ENCODE data around the gene RABL3.
"Not testable (repeated sequence)": the region's sequence is repeated elsewhere in the genome, so short reads cannot be mapped to it uniquely, and the experiment has no call there.

The RABL3 gene

DNA sequence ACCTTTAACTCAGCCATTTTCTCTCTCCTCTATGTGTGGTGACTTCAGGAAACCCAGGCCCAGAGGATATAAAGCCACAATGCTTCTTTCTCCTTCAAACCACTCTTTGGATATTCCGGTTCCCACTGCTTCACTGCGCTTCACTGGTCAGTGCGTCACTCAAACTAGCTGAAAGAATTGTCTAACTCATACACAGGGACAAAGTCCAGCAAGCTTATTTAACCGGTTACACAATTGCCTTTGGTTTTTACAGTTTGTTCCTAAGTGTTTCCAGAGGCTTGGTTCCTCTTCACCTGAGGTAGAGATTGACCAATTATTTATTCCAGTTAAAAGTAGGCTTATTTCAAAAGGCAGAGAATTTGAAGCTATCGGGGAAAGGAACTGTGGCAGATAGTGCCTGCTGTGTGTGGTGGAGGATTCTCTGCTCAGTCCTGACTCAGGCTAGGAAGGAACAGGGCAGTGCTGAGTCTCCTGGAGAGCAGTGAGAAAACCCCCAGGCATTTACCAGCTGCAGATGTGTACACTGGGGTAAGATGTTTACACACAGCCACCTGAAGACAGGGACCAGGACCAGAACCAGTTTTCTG lies 60.1 kb downstream of the RABL3 start, which contains the start of gene HGD:
TSS of gene HGD (minus strand) at position 145 of the 587 bp plus-strand sequence. CDS start at position 17, 128 bp downstream.
- no peak for DNase-seq (ENCODE audit: low spot score)

DNA sequence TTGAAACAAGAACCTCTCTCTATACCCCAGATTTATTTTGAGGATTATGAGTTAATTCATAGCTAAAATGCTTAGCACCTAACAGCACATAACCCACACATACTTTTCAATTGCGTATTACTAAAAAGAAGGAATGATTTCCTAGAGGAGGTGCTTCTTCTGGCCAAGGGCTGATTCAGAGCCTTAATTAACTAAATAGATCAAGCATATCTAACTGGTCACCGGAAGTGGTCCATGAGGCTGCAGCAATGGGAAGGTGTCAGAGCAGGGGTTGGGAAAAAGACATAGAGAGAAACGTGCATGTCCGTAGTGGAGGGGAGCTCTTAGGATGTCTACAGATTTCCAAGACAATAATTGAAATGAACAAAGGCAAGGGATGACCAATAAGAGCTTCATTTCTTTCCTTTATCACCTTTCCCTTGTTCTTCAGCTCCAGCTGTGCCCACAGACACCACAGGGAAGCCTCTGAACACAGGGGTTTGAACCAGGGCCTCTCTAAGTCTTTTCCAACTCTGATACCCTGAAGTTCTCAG lies 60.7 kb downstream of the RABL3 start:
- DNase-seq (ENCODE audit: low spot score) = no peak

DNA sequence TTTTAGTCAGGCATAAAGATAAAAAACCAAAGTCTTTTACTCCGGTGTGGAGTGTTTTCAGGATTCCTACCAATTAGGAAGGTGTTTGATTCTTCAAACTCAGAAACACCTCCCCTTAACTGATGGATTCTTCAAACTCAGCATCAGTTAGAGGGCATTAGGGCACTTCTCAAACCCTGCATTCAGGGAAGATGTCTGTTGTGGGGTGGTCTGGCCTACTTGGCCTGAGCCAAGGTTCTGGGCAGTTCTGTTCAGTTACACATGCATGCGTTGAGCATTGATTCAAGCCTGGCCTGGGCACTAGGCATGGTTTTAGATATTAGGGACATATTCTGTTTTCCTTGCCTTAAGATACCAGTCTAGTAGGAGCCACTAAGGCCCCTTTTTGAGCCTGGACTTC lies 61.3 kb downstream of the RABL3 start:
- DNase-seq (ENCODE audit: low spot score) = no peak

DNA sequence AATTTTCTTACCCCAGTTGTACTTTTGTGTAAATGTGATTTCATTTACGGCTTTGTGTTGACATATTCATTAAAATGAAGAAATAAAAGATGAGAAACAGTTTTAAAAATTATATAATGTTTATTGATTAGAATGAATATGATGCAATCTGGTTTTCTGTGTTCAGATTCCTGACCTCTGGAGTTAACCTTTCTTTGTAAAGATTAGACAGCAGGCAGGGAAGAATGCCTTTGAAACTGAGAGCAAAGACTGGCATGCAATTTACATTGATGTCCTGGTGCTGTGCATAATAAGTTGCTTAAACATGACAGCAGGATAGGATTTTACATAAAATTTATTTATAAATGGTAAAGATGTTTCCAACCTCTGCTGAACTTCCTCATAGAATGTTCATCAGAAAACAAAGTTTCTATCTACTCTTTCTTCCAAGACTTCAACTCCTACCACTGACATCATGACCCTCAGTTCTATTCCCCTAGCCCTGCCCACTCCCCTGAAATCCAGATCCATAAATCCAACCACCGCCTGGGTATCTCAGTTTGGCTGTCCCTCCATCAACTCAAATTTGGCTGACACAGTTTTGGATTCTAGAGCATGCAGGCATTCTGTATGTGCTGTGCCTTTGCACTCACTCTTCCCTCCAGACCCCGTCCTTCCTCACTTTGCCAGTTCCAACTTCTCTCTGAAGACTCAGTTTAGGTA lies 62.0 kb downstream of the RABL3 start:
- no peak for DNase-seq (ENCODE audit: low spot score)

DNA sequence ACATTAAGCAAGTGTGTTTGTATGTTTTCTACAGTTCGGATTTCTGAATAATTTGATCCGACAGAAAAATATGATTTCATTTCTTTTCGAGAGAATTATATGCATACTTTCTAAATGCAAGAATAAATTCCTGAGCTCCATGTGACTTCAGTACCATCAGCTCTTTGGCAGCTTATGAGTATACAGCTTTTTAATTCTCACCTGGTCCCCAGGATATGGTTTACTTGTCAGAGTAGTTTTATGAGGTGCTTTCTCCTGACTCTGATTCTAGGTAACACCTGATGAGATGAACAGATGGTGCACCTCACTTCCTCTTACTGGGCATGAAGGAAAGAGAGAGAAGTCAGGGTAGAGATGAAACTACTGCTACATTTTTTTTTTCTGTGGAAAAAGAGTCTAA lies 63.3 kb downstream of the RABL3 start:
- DNase-seq (ENCODE audit: low spot score) = no peak

- no peak for DNase-seq (ENCODE audit: low spot score)
Observed at GRCh38 chr3:120678331-120678947, 63.9 kb downstream of the RABL3 start.

DNA sequence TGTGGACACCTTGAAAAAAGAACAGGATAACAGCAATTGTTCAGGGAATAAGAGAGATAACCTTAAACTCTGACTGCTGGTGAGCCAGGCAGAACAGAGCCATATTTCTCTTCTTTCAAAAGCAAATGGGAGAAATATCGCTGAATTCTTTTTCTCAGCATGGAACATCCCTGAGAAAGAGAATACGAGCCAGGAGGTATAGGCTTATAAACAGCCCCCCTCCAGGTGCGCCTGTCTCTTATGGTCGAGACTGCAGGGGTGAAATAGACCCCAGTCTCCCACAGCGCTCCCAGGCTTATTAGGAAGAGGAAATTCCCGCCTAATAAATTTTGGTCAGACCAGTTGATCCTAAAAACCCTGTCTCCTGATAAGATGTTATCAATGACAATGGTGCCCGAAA lies 65.1 kb downstream of the RABL3 start:
- not testable (repeated sequence) for DNase-seq (ENCODE audit: low spot score)

- DNase-seq (ENCODE audit: low spot score) = no peak
Observed at GRCh38 chr3:120673116-120673515, 69.2 kb downstream of the RABL3 start.

GRCh38 chr3:120670576-120670975 lies 71.7 kb downstream of the RABL3 start:
- no peak for DNase-seq (ENCODE audit: low spot score)

GRCh38 chr3:120664926-120665325 lies 77.4 kb downstream of the RABL3 start:
- no peak for DNase-seq (ENCODE audit: low spot score)

- no peak for DNase-seq (ENCODE audit: low spot score)
Observed at GRCh38 chr3:120661945-120662344, 80.4 kb downstream of the RABL3 start.

GRCh38 chr3:120661106-120661905 lies 81.0 kb downstream of the RABL3 start:
- DNase-seq (ENCODE audit: low spot score) = no peak

DNA sequence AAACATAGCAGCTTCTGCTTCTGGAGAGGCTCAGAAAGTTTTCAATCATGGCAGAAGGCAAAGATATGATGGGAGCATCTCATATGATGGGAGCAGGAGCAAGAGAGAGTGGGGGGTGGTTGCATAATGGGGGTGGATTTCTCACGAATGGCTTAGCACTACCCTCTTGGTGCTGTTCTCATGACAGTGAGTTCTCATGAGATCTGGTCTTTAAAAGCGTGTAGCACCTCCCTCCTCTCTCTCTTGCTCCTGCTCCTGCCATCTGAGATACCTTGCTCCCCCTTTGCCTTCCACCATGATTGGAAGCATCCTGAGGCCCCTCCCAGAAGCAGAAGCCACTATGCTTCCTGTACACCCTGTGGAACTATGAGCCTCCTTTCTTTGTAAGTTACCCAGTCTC lies 82.5 kb downstream of the RABL3 start:
- no peak for DNase-seq (ENCODE audit: low spot score)

DNA sequence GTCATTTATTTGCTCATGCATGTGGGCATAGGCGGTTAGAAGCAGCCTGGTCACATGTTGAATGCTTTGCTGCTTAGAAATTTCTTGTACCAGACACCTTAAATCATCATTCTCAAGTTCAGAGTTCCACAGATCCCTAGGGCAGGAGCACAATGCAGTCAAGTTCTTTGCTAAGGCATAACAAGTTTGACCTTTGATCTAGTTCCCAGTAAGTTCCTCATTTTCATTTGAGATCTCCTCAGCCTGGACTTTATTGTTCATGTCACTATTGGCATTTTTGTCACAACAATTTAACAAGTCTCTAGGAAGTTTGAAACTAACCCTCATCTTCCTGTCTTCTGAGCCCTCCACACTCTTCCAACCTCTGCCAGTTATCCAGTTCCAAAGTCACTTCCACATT lies 83.0 kb downstream of the RABL3 start:
- no peak for DNase-seq (ENCODE audit: low spot score)

- DNase-seq (ENCODE audit: low spot score) = no peak
Observed at GRCh38 chr3:120652896-120653545, 89.3 kb downstream of the RABL3 start.

DNA sequence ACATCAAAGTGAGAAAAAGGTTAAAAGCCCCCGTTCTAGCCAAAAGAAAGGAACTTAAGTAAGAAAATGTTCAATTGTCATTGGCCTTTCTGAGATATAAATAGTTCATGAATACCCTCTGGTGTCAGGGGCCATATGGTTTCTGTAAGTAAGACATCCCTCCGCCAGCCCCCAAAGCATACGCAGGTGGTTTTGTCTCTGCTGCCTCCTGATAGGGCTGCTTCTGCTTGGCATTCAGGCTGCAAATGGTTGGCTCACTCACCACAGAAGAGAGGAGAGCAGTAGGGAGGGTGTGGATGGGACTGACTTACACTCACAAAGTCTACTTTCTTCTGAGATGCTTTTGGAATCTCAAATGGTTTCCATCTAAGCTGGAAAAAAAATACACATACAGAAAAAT lies 90.0 kb downstream of the RABL3 start:
- no peak for DNase-seq (ENCODE audit: low spot score)

GRCh38 chr3:120650311-120650710 lies 92.0 kb downstream of the RABL3 start:
- DNase-seq (ENCODE audit: low spot score) = no peak

- DNase-seq (ENCODE audit: low spot score) = no peak
Observed at GRCh38 chr3:120649830-120650233, 92.5 kb downstream of the RABL3 start.

GRCh38 chr3:120648290-120648689 lies 94.0 kb downstream of the RABL3 start:
- DNase-seq (ENCODE audit: low spot score) = no peak

DNA sequence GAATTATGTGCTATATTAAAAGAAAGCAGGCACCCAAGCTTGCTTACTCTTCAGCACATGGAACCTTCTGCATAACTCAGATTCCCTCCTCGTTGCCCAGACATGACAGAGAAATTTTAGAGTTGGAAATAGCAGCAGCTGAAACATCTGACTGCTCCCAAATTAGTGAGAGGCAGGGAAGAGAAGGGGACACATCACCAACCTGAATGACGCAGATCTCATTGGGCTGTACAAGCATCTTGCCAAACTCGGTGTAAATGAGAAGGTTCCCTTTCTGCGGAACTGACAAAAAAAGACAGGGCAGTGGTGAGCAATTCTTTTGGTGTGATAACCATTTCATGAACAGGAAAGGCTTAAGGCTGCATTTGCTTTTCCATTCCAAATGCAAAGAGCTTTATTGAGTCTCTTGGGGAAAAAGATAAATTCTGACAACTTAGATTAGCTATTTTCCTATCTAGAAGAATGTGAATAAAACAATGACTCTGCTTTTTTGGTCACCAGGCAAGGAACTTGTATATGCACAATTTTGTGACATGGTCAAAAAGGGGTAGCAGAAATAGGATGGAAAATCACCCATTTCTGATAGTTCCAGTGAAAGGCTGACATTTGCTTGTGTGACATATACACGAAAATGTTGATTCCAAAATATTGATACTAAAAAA lies 95.4 kb downstream of the RABL3 start:
- DNase-seq (ENCODE audit: low spot score) = no peak
